Stomach (tissue), 9 donors: ENCODE measurements around the gene ADGRL3. TPM values are rescaled to one million over a fixed set of nuclear protein-coding genes. Genes with fewer than 3 reads are reported as not detected.

Source experiments
- DNase-seq, 2 donors: peaks; one replicate each; pipeline versions ENCODE4 v3.0.0 to v3.0.0-alpha.2; 2013 to 2019
- H3K27ac ChIP-seq, 5 donors: fragments of 200-600 bp in 4 of 5; sonication (generic) in 4 of 5; one replicate each; pipeline ENCODE4 v1.5.1; 2013 to 2019; ENCODE audit warnings: mild to moderate bottlenecking in 1 of 5, moderate library complexity in 1 of 5
- H3K27me3 ChIP-seq, 3 donors: fragments of 200-600 bp; sonication (generic); one replicate each; pipeline ENCODE4 v1.5.1; 2017 to 2019; ENCODE audit warnings: mixed run types in 1 of 3
- H3K36me3 ChIP-seq, 4 donors: fragments of 200-600 bp; sonication (generic); 1 replicate in 3 of 4; 2 replicates in 1 of 4; pipeline ENCODE4 v1.5.1; 2016 to 2019
- H3K4me1 ChIP-seq, 4 donors: fragments of 200-600 bp; sonication (generic); one replicate each; pipeline ENCODE4 v1.5.1; 2016 to 2019
- H3K4me3 ChIP-seq, 4 donors: fragments of 200-600 bp; sonication (generic) in 3 of 4; one replicate each; pipeline ENCODE4 v1.5.1; 2016 to 2019; ENCODE audit warnings: mild to moderate bottlenecking in 1 of 4
- H3K9me3 ChIP-seq, 4 donors: fragments of 200-600 bp; sonication (generic); one replicate each; pipeline ENCODE4 v1.5.1; 2016 to 2019
- CTCF ChIP-seq, 7 experiments: fragments of 450-650 bp in 4 of 7; fragments of 200-600 bp in 3 of 7; sonication (generic) in 3 of 7; IDR thresholded peaks; one replicate each; pipeline ENCODE4 v1.5.1; 2016 to 2019; ENCODE audit warnings: antibody characterized with exemption in 7 of 7, control low read depth in 2 of 7, mild to moderate bottlenecking in 1 of 7
- EP300 ChIP-seq: sonication (generic); formaldehyde crosslinking; IDR thresholded peaks from one replicate; pipeline ENCODE4 v1.6.1; 2017; ENCODE audit warnings: antibody characterized with exemption
- POLR2A ChIP-seq, 4 donors: fragments of 450-650 bp; IDR thresholded peaks; one replicate each; pipeline ENCODE4 v1.6.1; 2016; ENCODE audit warnings: antibody characterized with exemption in 4 of 4, control low read depth in 2 of 4, mild to moderate bottlenecking in 1 of 4, moderate library complexity in 1 of 4
- POLR2AphosphoS5 ChIP-seq, 3 donors: sonication (generic); formaldehyde crosslinking; IDR thresholded peaks; one replicate each; pipeline ENCODE4 v1.6.1; 2016; ENCODE audit warnings: antibody characterized with exemption in 3 of 3
- WGBS, 5 donors: extraction: QIAGEN DNeasy Blood & Tissue Kit in 3 of 5; methylation state at CpG; one replicate each; pipeline versions ENCODE4 v1.1.5 to v1.1.7; 2013 to 2018; 5-methylcytosine and 5-hydroxymethylcytosine counted together
- intact Hi-C: fragments of 100-400 bp; cut with DNase I; formaldehyde crosslinking; loops from one replicate; pipeline ENCODE4 v1.15.1; 2023; ENCODE audit warnings: low total_unique reads
- polyA plus RNA-seq, 3 donors: library from polyadenylated mRNA; stranded (reverse); fragments of 200-250 nt; gene quantifications; one replicate each; pipeline ENCODE4 v1.2.3, GENCODE V29; 2013
- total RNA-seq, 5 donors: library from RNA; depleted of rRNA; stranded (reverse); fragments of >200 nt; gene quantifications; one replicate each; pipeline versions ENCODE4 v1.1.0 to v1.2.3, GENCODE V29; 2014 to 2016
- donor health status: healthy with polysubstance abuse.
- donor health status: Bipolar disorder and iron deficiency.
- donor health status: healthy.

Gene ADGRL3
- total and polyA plus RNA-seq, 8 donors: 0.48 to 109 (median 3.9) TPM

- Histone ChIP-seq H3K9me3 (no peaks in the 10 kb centered on the region), H3K36me3 (no peaks in the 10 kb centered on the region), H3K27ac (no peak overlapping the region), H3K4me1 (no peaks in the 10 kb centered on the region), H3K4me3 (no peak overlapping the region), H3K27me3 (no peaks in the 10 kb centered on the region)
- intact Hi-C loops: no loop called here
- no peak for DNase-seq
- TF ChIP-seq POLR2A (IDR thresholded peaks at IDR 0.05): no peak
- no peak for TF ChIP-seq CTCF (IDR thresholded peaks at IDR 0.05)
- TF ChIP-seq EP300: no peak
- no peak for TF ChIP-seq POLR2AphosphoS5 (IDR thresholded peaks at IDR 0.05)
- WGBS, 5 donors: 67 to 88% (median 72%) methylated on average over 2 of the region's 2 CpGs
These were observed 750.5 kb downstream of the ADGRL3 start for GRCh38 chr4:61950625-61951024.

- Histone ChIP-seq H3K9me3 (peaks cover 0 to 5% (median 0%) of the 10 kb centered on the region in 4 donors), H3K36me3 (no peaks in the 10 kb centered on the region), H3K27me3 (no peaks in the 10 kb centered on the region), H3K27ac (no peak overlapping the region), H3K4me3 (no peak overlapping the region), H3K4me1 (no peaks in the 10 kb centered on the region)
- intact Hi-C loops: no loop called here
- no peak for DNase-seq
- TF ChIP-seq POLR2AphosphoS5 (IDR thresholded peaks at IDR 0.05) (no peak), EP300 (no peak), CTCF (IDR thresholded peaks at IDR 0.05) (no peak), POLR2A (IDR thresholded peaks at IDR 0.05) (no peak)
These were observed 753.3 kb downstream of the ADGRL3 start for GRCh38 chr4:61953386-61953785.

- 60 to 96% (median 63%) methylated on average over 1 of the region's 1 CpG for WGBS, 5 donors
- TF ChIP-seq POLR2AphosphoS5 (IDR thresholded peaks at IDR 0.05): no peak
- no peak for TF ChIP-seq EP300
- no peak for TF ChIP-seq CTCF (IDR thresholded peaks at IDR 0.05)
- no peak for TF ChIP-seq POLR2A (IDR thresholded peaks at IDR 0.05)
- intact Hi-C loops: no loop called here
- no peak for DNase-seq
- Histone ChIP-seq H3K36me3 (no peaks in the 10 kb centered on the region), H3K27ac (no peak overlapping the region), H3K9me3 (peaks cover 0 to 5% (median 0%) of the 10 kb centered on the region in 4 donors), H3K27me3 (no peaks in the 10 kb centered on the region), H3K4me3 (no peak overlapping the region), H3K4me1 (no peaks in the 10 kb centered on the region)
These were observed 758.5 kb downstream of the ADGRL3 start for GRCh38 chr4:61958591-61958990.

GRCh38 chr4:61959087-61959486, 759.0 kb downstream of the ADGRL3 start:
- DNase-seq: no peak
- no peak overlapping the region for H3K4me3 ChIP-seq
- TF ChIP-seq EP300: no peak
- no peak for TF ChIP-seq POLR2A (IDR thresholded peaks at IDR 0.05)
- no peak for TF ChIP-seq CTCF (IDR thresholded peaks at IDR 0.05)
- no peak for TF ChIP-seq POLR2AphosphoS5 (IDR thresholded peaks at IDR 0.05)
- 91 to 98% (median 96%) methylated on average over 1 of the region's 1 CpG for WGBS, 5 donors
- no peak overlapping the region for H3K27ac ChIP-seq
- H3K36me3 ChIP-seq: no peaks in the 10 kb centered on the region
- no peaks in the 10 kb centered on the region for H3K27me3 ChIP-seq
- no peaks in the 10 kb centered on the region for H3K4me1 ChIP-seq
- H3K9me3 ChIP-seq: peaks cover 0 to 5% (median 0%) of the 10 kb centered on the region in 4 donors
- intact Hi-C loops: no loop called here
